GM23338 (cell line): ENCODE measurements around the gene CNPPD1. TPM values are rescaled to one million over a fixed set of nuclear protein-coding genes. Genes with fewer than 3 reads are reported as not detected.

ENCODE experiments used
- ATAC-seq: fragments of 200-7000 bp; cut with Tn5 transposase; 3 replicates; pipeline ENCODE4 v1.9.1; 2020
- DNase-seq: peaks from one replicate; pipeline ENCODE4 v3.0.0-alpha.2; 2015; ENCODE audit warnings: low spot score
- H2AFZ ChIP-seq: fragments of 200-600 bp; sonication (generic); 2 replicates; pipeline ENCODE4 v1.8.0; 2016; ENCODE audit warnings: antibody characterized with exemption, mild to moderate bottlenecking, moderate library complexity
- H3F3A ChIP-seq: fragments of 200-600 bp; sonication (generic); replicated peaks from 2 replicates; pipeline ENCODE4 v1.8.0; 2017; ENCODE audit warnings: antibody characterized with exemption, mixed run types, low read depth
- H3K27ac ChIP-seq: fragments of 200-600 bp; sonication (generic); 2 replicates; pipeline ENCODE4 v1.6.1; 2016; ENCODE audit warnings: low read depth
- H3K27me3 ChIP-seq: fragments of 200-600 bp; sonication (generic); 2 replicates; pipeline ENCODE4 v1.8.0; 2016; ENCODE audit warnings: mild to moderate bottlenecking, mixed run types, moderate library complexity; ENCODE audit not compliant: insufficient read depth
- H3K36me3 ChIP-seq: fragments of 200-600 bp; sonication (generic); 2 replicates; pipeline ENCODE4 v1.8.0; 2016; ENCODE audit warnings: mild to moderate bottlenecking; ENCODE audit not compliant: insufficient read depth
- H3K4me1 ChIP-seq: fragments of 200-600 bp; sonication (generic); 2 replicates; pipeline ENCODE4 v1.8.0; 2016; ENCODE audit warnings: mild to moderate bottlenecking, moderate library complexity; ENCODE audit not compliant: insufficient read depth
- H3K4me2 ChIP-seq: fragments of 200-600 bp; sonication (generic); 2 replicates; pipeline ENCODE4 v1.7.1; 2017; ENCODE audit warnings: mixed run types
- H3K4me3 ChIP-seq: fragments of 200-600 bp; sonication (generic); 2 replicates; pipeline ENCODE4 v1.6.1; 2016; ENCODE audit warnings: mixed run types
- H3K79me2 ChIP-seq: fragments of 200-600 bp; sonication (generic); replicated peaks from 2 replicates; pipeline ENCODE4 v1.8.0; 2017; ENCODE audit warnings: mild to moderate bottlenecking; ENCODE audit not compliant: insufficient read depth
- H3K9me2 ChIP-seq: fragments of 200-600 bp; sonication (generic); 2 replicates; pipeline ENCODE4 v1.8.0; 2017; ENCODE audit not compliant: insufficient read depth
- H4K20me1 ChIP-seq: fragments of 200-600 bp; sonication (generic); replicated peaks from 2 replicates; pipeline ENCODE4 v1.8.0; 2017; ENCODE audit warnings: mild to moderate bottlenecking; ENCODE audit not compliant: insufficient read depth
- H3K27ac Mint-ChIP-seq: 2 replicates; pipeline ENCODE4 v1.8.0; 2020; ENCODE audit warnings: inconsistent platforms, mild to moderate bottlenecking, moderate library complexity, mixed read lengths
- H3K27me3 Mint-ChIP-seq: 3 replicates; pipeline ENCODE4 v1.8.0; 2022; ENCODE audit warnings: low read depth, mild to moderate bottlenecking, moderate library complexity, mixed read lengths, inconsistent platforms; ENCODE audit not compliant: insufficient read depth, poor library complexity
- H3K36me3 Mint-ChIP-seq: 3 replicates; pipeline ENCODE4 v1.8.0; 2021; ENCODE audit warnings: low read depth, mild to moderate bottlenecking, inconsistent platforms, moderate library complexity, mixed read lengths
- H3K4me1 Mint-ChIP-seq: 3 replicates; pipeline ENCODE4 v1.8.0; 2020; ENCODE audit warnings: mild to moderate bottlenecking, inconsistent platforms, mixed read lengths
- H3K4me3 Mint-ChIP-seq: 3 replicates; pipeline ENCODE4 v1.8.0; 2021; ENCODE audit warnings: moderate library complexity, mild to moderate bottlenecking, inconsistent platforms, mixed read lengths
- H3K9me3 Mint-ChIP-seq: 3 replicates; pipeline ENCODE4 v1.8.0; 2020; ENCODE audit warnings: moderate library complexity, mild to moderate bottlenecking, inconsistent platforms, mixed read lengths
- CREB1 ChIP-seq: fragments of 250-450 bp; sonication (Bioruptor Pico); IDR thresholded peaks from 2 replicates; pipeline ENCODE4 v1.5.0; 2020; ENCODE audit warnings: low read depth, mild to moderate bottlenecking, moderate library complexity
- CTCF ChIP-seq, 2 experiments: fragments of 200-600 bp in 1 of 2; sonication (generic) in 1 of 2; conservative IDR thresholded peaks; 2 replicates each; pipeline versions ENCODE4 v1.5.1 to v1.6.1; 2016 to 2017; ENCODE audit warnings: antibody characterized with exemption in 2 of 2, low read depth in 2 of 2, mild to moderate bottlenecking in 2 of 2, moderate library complexity in 1 of 2
- EZH2 ChIP-seq: fragments of 200-600 bp; sonication (generic); IDR thresholded peaks from one replicate; pipeline ENCODE4 v1.8.0; 2017; ENCODE audit warnings: antibody characterized with exemption, mild to moderate bottlenecking, low read depth; ENCODE audit not compliant: unreplicated experiment
- NANOG ChIP-seq: IDR thresholded peaks from 2 replicates; pipeline ENCODE4 v1.6.1; 2016; ENCODE audit warnings: antibody characterized with exemption, borderline replicate concordance
- ZNF462 ChIP-seq: fragments of 250-450 bp; sonication (Bioruptor Pico); IDR thresholded peaks from 2 replicates; pipeline ENCODE4 v1.5.0; 2020; ENCODE audit warnings: mild to moderate bottlenecking, moderate library complexity
- polyA plus RNA-seq: library from polyadenylated mRNA; unstranded; fragments of >200 nt; fragmentation: Nextera tagmentation; extraction: Ambion mirVana; gene quantifications from 2 replicates; pipeline ENCODE4 v1.2.1, GENCODE V29; 2016
- total RNA-seq: library from RNA; depleted of rRNA; stranded (reverse); fragments of >200 nt; shearing (Covaris generic); gene quantifications from 2 replicates; pipeline ENCODE4 v1.2.3, GENCODE V29; 2014

The CNPPD1 gene
- total and polyA plus RNA-seq, 2 experiments from 2014 or later, result 18.0 to 18.2 TPM

GRCh38 chr2:219172231-219173154 is 4.2 kb downstream of the CNPPD1 start:
- Mint-ChIP-seq H3K27me3 (peaks cover 19% of the 10 kb centered on the region), H3K4me1 (peaks cover 14% of the 10 kb centered on the region), H3K9me3 (no peaks in the 10 kb centered on the region; the same call in 2 of the 3 replicates), H3K4me3 (no peak overlapping the region), H3K27ac (no peak overlapping the region), H3K36me3 (peaks cover 17% of the 10 kb centered on the region)
- no peaks in the 10 kb centered on the region for H4K20me1 ChIP-seq
- no peak overlapping the region for H3K4me3 ChIP-seq
- H3F3A ChIP-seq, result peaks cover 13% of the 10 kb centered on the region
- DNase-seq (no peak), ATAC-seq (no peak)
- no peak overlapping the region for H2AFZ ChIP-seq
- TF ChIP-seq ZNF462 (CRISPR knock-in tag), result no peak
- no peak for TF ChIP-seq CREB1
- no peak for TF ChIP-seq NANOG
- no peaks in the 10 kb centered on the region for H3K9me2 ChIP-seq
- no peak overlapping the region for H3K27ac ChIP-seq
- no peaks in the 10 kb centered on the region for H3K36me3 ChIP-seq
- no peak overlapping the region for H3K4me2 ChIP-seq
- H3K27me3 ChIP-seq, result no peaks in the 10 kb centered on the region
- peaks cover 6% of the 10 kb centered on the region for H3K4me1 ChIP-seq
- H3K79me2 ChIP-seq, result no peaks in the 10 kb centered on the region

GRCh38 chr2:219171231-219171651 is 5.5 kb downstream of the CNPPD1 start:
- no peaks in the 10 kb centered on the region for H3K36me3 ChIP-seq
- H4K20me1 ChIP-seq, result no peaks in the 10 kb centered on the region
- no peak overlapping the region for H3K4me2 ChIP-seq
- no peak overlapping the region for H2AFZ ChIP-seq
- peak; percentile 88 for DNase-seq
- Mint-ChIP-seq H3K27ac (peak overlapping the region; percentile 24; the same call in 1 of the 2 replicates), H3K36me3 (peaks cover 17% of the 10 kb centered on the region), H3K9me3 (no peaks in the 10 kb centered on the region), H3K4me1 (peaks cover 14% of the 10 kb centered on the region), H3K27me3 (peaks cover 19% of the 10 kb centered on the region), H3K4me3 (no peak overlapping the region)
- H3K27ac ChIP-seq, result peak overlapping the region; percentile 65; the same call in 1 of the 2 replicates
- H3K79me2 ChIP-seq, result no peaks in the 10 kb centered on the region
- H3K27me3 ChIP-seq, result no peaks in the 10 kb centered on the region
- TF ChIP-seq EZH2 (no peak), CTCF (conservative IDR thresholded peaks at IDR 0.05; ENCODE audit: low read depth in 2 of 2) (peak; percentile 62 to 80)
- H3K4me1 ChIP-seq, result peaks cover 6% of the 10 kb centered on the region
- no peak overlapping the region for H3K4me3 ChIP-seq
- H3K9me2 ChIP-seq, result no peaks in the 10 kb centered on the region
- peaks cover 8% of the 10 kb centered on the region for H3F3A ChIP-seq
- peak; percentile 71 for ATAC-seq
